SK-N-SH treated with all-trans-retinoic acid at 6 μM for 48 hours (cell line): Measurements from ENCODE around the gene ALDH1A2.
A peak's percentile ranks its signal among the peaks of the same experiment; 100 is the strongest.

ENCODE experiments used
- ATAC-seq: fragments of 200-7000 bp; cut with Tn5 transposase; 3 replicates; pipeline ENCODE4 v1.9.1; 2020; ENCODE audit warnings: mild to moderate bottlenecking, moderate library complexity
- ARNTL ChIP-seq: fragments of 450-650 bp; formaldehyde crosslinking; IDR thresholded peaks from 2 replicates; pipeline ENCODE4 v1.5.0; 2020; ENCODE audit warnings: low read depth, mild to moderate bottlenecking, moderate library complexity, borderline replicate concordance
- BACH2 ChIP-seq: fragments of 250-450 bp; sonication (Bioruptor Pico); IDR thresholded peaks from 2 replicates; pipeline ENCODE4 v1.9.0; 2021; ENCODE audit warnings: mild to moderate bottlenecking, borderline replicate concordance
- CSDC2 ChIP-seq: fragments of 250-450 bp; sonication (Bioruptor Pico); IDR thresholded peaks from 2 replicates; pipeline ENCODE4 v1.5.0; 2020; ENCODE audit warnings: mild to moderate bottlenecking, moderate library complexity
- ESRRG ChIP-seq: fragments of 250-450 bp; sonication (Bioruptor Pico); IDR thresholded peaks from 2 replicates; pipeline ENCODE4 v1.6.1; 2021; ENCODE audit warnings: mild to moderate bottlenecking
- GLIS3 ChIP-seq: fragments of 250-450 bp; sonication (Bioruptor Pico); IDR thresholded peaks from 2 replicates; pipeline ENCODE4 v1.5.0; 2020; ENCODE audit warnings: mild to moderate bottlenecking, moderate library complexity
- ISL1 ChIP-seq: fragments of 250-450 bp; sonication (Bioruptor Pico); IDR thresholded peaks from 2 replicates; pipeline ENCODE4 v2.1.2; 2022; ENCODE audit warnings: mild to moderate bottlenecking, moderate library complexity
- PPARA ChIP-seq: fragments of 250-450 bp; sonication (Bioruptor Pico); IDR thresholded peaks from 2 replicates; pipeline ENCODE4 v1.5.0; 2020; ENCODE audit warnings: mild to moderate bottlenecking, borderline replicate concordance
- RARB ChIP-seq: fragments of 250-450 bp; sonication (Bioruptor Pico); IDR thresholded peaks from 2 replicates; pipeline ENCODE4 v1.8.0; 2021; ENCODE audit warnings: mild to moderate bottlenecking, moderate library complexity
- SNAI2 ChIP-seq: fragments of 250-450 bp; sonication (Bioruptor Pico); IDR thresholded peaks from 2 replicates; pipeline ENCODE4 v1.5.0; 2020; ENCODE audit warnings: mild to moderate bottlenecking, moderate library complexity
- TCF4 ChIP-seq: fragments of 250-450 bp; sonication (Bioruptor Pico); IDR thresholded peaks from 2 replicates; pipeline ENCODE4 v1.8.0; 2021; ENCODE audit warnings: mild to moderate bottlenecking, moderate library complexity, borderline replicate concordance
- TOX ChIP-seq: fragments of 250-450 bp; sonication (Bioruptor Pico); IDR thresholded peaks from 2 replicates; pipeline ENCODE4 v1.8.0; 2021; ENCODE audit warnings: mild to moderate bottlenecking, moderate library complexity, borderline replicate concordance
- ZFP3 ChIP-seq: fragments of 250-450 bp; sonication (Bioruptor Pico); IDR thresholded peaks from 2 replicates; pipeline ENCODE4 v1.5.0; 2020; ENCODE audit warnings: mild to moderate bottlenecking, moderate library complexity
- ZFP30 ChIP-seq: fragments of 450-650 bp; formaldehyde crosslinking; IDR thresholded peaks from 2 replicates; pipeline ENCODE4 v1.5.0; 2022; ENCODE audit warnings: mild to moderate bottlenecking, moderate library complexity
- ZNF565 ChIP-seq: fragments of 450-650 bp; formaldehyde crosslinking; conservative IDR thresholded peaks from 2 replicates; pipeline ENCODE4 v1.5.0; 2020; ENCODE audit warnings: low read depth, mild to moderate bottlenecking, moderate library complexity
- ZNF70 ChIP-seq: fragments of 450-650 bp; formaldehyde crosslinking; IDR thresholded peaks from 2 replicates; pipeline ENCODE4 v1.5.0; 2020; ENCODE audit warnings: mild to moderate bottlenecking, moderate library complexity
- ZNF8 ChIP-seq: fragments of 450-650 bp; formaldehyde crosslinking; IDR thresholded peaks from 2 replicates; pipeline ENCODE4 v1.5.0; 2020; ENCODE audit warnings: mild to moderate bottlenecking, moderate library complexity
- TF ChIP-seq, protein P1 (sequence below): fragments of 250-450 bp; sonication (Bioruptor Pico); IDR thresholded peaks from 2 replicates; pipeline ENCODE4 v1.5.0; 2020; ENCODE audit warnings: mild to moderate bottlenecking, moderate library complexity
- TF ChIP-seq, protein P2 (sequence below): fragments of 250-450 bp; sonication (Bioruptor Pico); IDR thresholded peaks from 2 replicates; pipeline ENCODE4 v1.8.0; 2020; ENCODE audit warnings: mild to moderate bottlenecking, moderate library complexity, borderline replicate concordance
- TF ChIP-seq, protein P3 (sequence below): fragments of 250-450 bp; sonication (Bioruptor Pico); IDR thresholded peaks from 2 replicates; pipeline ENCODE4 v1.5.1; 2020; ENCODE audit warnings: low read depth, mild to moderate bottlenecking, moderate library complexity
- TF ChIP-seq, protein P4 (sequence below): fragments of 250-450 bp; sonication (Bioruptor Pico); IDR thresholded peaks from 2 replicates; pipeline ENCODE4 v1.5.1; 2021; ENCODE audit warnings: mild to moderate bottlenecking, moderate library complexity

ALDH1A2 gene

DNA sequence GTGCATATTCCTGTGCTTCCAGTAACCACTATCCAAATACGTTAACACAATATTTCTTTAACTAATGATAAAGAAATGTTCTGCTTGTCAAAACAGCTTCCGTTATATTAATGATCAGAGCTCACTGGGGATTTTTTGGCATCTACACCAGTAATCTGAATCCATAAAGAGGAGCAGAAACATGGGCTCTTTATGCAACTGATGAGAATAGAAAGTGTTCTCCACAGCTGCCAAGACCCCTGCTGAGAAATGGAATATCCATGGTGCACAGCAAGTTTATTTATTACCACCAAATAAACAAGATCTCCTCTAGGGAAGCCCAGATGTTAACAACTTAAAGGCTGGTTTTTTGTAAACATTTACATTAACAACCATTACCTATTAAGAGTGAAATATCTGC is 54.5 kb downstream of the ALDH1A2 start:
- no peak for ATAC-seq
- TF ChIP-seq TCF4 (CRISPR knock-in tag) (no peak), TOX (CRISPR knock-in tag) (no peak), ZNF8 (no peak), ESRRG (CRISPR knock-in tag) (no peak), BACH2 (no peak), ZFP3 (CRISPR knock-in tag) (no peak), ZNF565 (CRISPR knock-in tag) (no peak), CSDC2 (CRISPR knock-in tag) (no peak), PPARA (CRISPR knock-in tag) (no peak), ZNF70 (CRISPR knock-in tag) (no peak), ZFP30 (CRISPR knock-in tag) (no peak), ARNTL (CRISPR knock-in tag) (no peak)
- TF ChIP-seq, protein P1, sequence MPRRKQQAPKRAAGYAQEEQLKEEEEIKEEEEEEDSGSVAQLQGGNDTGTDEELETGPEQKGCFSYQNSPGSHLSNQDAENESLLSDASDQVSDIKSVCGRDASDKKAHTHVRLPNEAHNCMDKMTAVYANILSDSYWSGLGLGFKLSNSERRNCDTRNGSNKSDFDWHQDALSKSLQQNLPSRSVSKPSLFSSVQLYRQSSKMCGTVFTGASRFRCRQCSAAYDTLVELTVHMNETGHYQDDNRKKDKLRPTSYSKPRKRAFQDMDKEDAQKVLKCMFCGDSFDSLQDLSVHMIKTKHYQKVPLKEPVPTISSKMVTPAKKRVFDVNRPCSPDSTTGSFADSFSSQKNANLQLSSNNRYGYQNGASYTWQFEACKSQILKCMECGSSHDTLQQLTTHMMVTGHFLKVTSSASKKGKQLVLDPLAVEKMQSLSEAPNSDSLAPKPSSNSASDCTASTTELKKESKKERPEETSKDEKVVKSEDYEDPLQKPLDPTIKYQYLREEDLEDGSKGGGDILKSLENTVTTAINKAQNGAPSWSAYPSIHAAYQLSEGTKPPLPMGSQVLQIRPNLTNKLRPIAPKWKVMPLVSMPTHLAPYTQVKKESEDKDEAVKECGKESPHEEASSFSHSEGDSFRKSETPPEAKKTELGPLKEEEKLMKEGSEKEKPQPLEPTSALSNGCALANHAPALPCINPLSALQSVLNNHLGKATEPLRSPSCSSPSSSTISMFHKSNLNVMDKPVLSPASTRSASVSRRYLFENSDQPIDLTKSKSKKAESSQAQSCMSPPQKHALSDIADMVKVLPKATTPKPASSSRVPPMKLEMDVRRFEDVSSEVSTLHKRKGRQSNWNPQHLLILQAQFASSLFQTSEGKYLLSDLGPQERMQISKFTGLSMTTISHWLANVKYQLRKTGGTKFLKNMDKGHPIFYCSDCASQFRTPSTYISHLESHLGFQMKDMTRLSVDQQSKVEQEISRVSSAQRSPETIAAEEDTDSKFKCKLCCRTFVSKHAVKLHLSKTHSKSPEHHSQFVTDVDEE = no peak
- TF ChIP-seq, protein P2, sequence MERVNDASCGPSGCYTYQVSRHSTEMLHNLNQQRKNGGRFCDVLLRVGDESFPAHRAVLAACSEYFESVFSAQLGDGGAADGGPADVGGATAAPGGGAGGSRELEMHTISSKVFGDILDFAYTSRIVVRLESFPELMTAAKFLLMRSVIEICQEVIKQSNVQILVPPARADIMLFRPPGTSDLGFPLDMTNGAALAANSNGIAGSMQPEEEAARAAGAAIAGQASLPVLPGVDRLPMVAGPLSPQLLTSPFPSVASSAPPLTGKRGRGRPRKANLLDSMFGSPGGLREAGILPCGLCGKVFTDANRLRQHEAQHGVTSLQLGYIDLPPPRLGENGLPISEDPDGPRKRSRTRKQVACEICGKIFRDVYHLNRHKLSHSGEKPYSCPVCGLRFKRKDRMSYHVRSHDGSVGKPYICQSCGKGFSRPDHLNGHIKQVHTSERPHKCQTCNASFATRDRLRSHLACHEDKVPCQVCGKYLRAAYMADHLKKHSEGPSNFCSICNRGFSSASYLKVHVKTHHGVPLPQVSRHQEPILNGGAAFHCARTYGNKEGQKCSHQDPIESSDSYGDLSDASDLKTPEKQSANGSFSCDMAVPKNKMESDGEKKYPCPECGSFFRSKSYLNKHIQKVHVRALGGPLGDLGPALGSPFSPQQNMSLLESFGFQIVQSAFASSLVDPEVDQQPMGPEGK (CRISPR knock-in tag) = no peak

DNA sequence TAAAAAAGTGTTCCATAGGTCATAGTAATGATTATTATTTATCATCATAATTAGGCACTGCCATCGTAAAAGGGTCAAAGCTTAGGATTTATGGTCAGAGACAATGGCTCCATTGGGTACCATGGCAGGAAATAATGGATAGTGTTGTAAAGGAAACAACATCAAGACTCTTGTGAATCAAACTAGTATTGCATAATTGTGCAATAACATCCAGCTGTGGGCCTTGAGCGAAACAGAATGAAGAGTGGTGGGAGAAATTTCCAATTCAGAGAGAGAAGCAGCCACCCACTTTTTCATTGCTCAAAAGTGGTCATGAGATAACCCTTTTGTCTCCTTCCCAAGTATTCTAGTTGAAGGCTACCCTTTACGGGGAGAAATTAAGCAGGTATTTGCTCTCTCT is 61.7 kb downstream of the ALDH1A2 start:
- TF ChIP-seq RARB (CRISPR knock-in tag) = no peak
- TF ChIP-seq SNAI2 (CRISPR knock-in tag) = no peak
- TF ChIP-seq GLIS3 (CRISPR knock-in tag) = no peak
- no peak for TF ChIP-seq ZFP30 (CRISPR knock-in tag)
- TF ChIP-seq, protein P3, sequence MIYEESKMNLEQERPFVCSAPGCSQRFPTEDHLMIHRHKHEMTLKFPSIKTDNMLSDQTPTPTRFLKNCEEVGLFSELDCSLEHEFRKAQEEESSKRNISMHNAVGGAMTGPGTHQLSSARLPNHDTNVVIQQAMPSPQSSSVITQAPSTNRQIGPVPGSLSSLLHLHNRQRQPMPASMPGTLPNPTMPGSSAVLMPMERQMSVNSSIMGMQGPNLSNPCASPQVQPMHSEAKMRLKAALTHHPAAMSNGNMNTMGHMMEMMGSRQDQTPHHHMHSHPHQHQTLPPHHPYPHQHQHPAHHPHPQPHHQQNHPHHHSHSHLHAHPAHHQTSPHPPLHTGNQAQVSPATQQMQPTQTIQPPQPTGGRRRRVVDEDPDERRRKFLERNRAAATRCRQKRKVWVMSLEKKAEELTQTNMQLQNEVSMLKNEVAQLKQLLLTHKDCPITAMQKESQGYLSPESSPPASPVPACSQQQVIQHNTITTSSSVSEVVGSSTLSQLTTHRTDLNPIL (CRISPR knock-in tag) = no peak
- TF ChIP-seq PPARA (CRISPR knock-in tag) = no peak
- no peak for TF ChIP-seq ZNF565 (CRISPR knock-in tag)
- no peak for TF ChIP-seq BACH2
- TF ChIP-seq TCF4 (CRISPR knock-in tag) = no peak
- TF ChIP-seq, protein P4, sequence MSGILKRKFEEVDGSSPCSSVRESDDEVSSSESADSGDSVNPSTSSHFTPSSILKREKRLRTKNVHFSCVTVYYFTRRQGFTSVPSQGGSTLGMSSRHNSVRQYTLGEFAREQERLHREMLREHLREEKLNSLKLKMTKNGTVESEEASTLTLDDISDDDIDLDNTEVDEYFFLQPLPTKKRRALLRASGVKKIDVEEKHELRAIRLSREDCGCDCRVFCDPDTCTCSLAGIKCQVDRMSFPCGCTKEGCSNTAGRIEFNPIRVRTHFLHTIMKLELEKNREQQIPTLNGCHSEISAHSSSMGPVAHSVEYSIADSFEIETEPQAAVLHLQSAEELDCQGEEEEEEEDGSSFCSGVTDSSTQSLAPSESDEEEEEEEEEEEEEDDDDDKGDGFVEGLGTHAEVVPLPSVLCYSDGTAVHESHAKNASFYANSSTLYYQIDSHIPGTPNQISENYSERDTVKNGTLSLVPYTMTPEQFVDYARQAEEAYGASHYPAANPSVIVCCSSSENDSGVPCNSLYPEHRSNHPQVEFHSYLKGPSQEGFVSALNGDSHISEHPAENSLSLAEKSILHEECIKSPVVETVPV = no peak
- no peak for TF ChIP-seq ESRRG (CRISPR knock-in tag)
- TF ChIP-seq, protein P2 (CRISPR knock-in tag) = no peak
- TF ChIP-seq ARNTL (CRISPR knock-in tag) = no peak
- no peak for TF ChIP-seq TOX (CRISPR knock-in tag)
- ATAC-seq = no peak

DNA sequence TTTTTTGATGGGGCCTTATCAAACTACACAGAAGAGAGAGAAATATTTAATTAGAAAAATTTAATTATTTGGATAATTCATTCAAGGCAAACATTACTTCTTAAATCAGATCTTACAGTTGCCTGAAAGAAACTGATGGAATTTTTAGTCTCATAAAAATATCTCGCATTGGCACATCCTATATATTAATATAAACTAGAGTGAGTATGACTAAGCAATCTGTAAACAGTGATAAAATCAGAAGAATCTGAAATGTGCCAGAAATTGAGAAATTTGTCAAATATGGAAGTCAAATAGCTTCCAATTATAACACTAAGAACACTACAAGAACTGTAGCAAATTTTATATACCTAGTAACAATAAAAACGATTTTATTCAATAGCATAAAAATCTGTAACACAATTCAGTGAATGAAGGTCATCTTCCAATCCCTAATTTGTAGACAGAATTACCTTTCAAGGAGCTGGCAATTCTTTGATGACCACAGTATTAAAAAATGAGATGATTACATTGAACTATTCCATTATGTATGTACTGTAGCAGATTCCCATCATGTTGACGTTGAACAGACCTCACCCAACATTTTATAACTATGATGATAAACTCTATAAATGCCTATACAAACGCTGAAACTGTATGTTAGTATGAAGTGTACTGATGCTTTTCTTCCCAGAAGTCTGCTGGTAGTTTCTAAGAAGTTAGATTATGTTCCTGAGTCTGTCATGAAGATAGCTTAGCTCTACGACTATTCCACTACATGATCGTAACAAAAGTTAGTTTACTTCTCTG is 63.0 kb downstream of the ALDH1A2 start:
- TF ChIP-seq, protein P1 = no peak
- TF ChIP-seq ZNF565 (CRISPR knock-in tag) = no peak
- peak; percentile 34; the same call in 1 of the 2 replicates for TF ChIP-seq ISL1
- no peak for ATAC-seq
